ENCODE data around the gene VPS13C. TPM values are rescaled to one million over a fixed set of nuclear protein-coding genes. Genes with fewer than 3 reads are reported as not detected.

VPS13C gene
- total and polyA plus RNA-seq, 2 experiments from 2014 or later: 10.2 to 20.5 TPM

GRCh38 chr15:61869656-61870055 is 190.6 kb downstream of the VPS13C start:
- Mint-ChIP-seq H3K4me1 (peaks cover 8% of the 10 kb centered on the region; the same call in 2 of the 3 replicates), H3K9me3 (no peaks in the 10 kb centered on the region), H3K36me3 (ENCODE audit: low read depth) (no peaks in the 10 kb centered on the region), H3K4me3 (no peak overlapping the region), H3K27ac (no peak overlapping the region), H3K27me3 (ENCODE audit: insufficient read depth, low read depth, poor library complexity) (no peaks in the 10 kb centered on the region)
- Histone ChIP-seq H3K27ac (ENCODE audit: low read depth) (no peak overlapping the region), H4K20me1 (replicated peaks; ENCODE audit: insufficient read depth) (no peaks in the 10 kb centered on the region), H3K4me3 (no peak overlapping the region), H3K36me3 (ENCODE audit: insufficient read depth) (no peaks in the 10 kb centered on the region), H3K4me2 (0 out of 2 replicates have a peak overlapping the region, but pooled peaks have one; percentile 17), H3K9me2 (ENCODE audit: insufficient read depth) (no peaks in the 10 kb centered on the region), H3K4me1 (ENCODE audit: insufficient read depth) (peaks cover 8% of the 10 kb centered on the region; the same call in 1 of the 2 replicates), H3F3A (replicated peaks; ENCODE audit: low read depth) (no peaks in the 10 kb centered on the region), H3K27me3 (ENCODE audit: insufficient read depth) (no peaks in the 10 kb centered on the region), H2AFZ (no peak overlapping the region), H3K79me2 (replicated peaks; ENCODE audit: insufficient read depth) (no peaks in the 10 kb centered on the region)
- no peak for TF ChIP-seq REST (IDR thresholded peaks at IDR 0.05; ENCODE audit: unreplicated experiment)
- DNase-seq (ENCODE audit: low spot score): peak; percentile 37
- ATAC-seq: no peak

GRCh38 chr15:61861962-61862361 is 198.3 kb downstream of the VPS13C start:
- Mint-ChIP-seq H3K27ac (no peak overlapping the region), H3K36me3 (ENCODE audit: low read depth) (no peaks in the 10 kb centered on the region), H3K4me1 (no peaks in the 10 kb centered on the region), H3K9me3 (no peaks in the 10 kb centered on the region), H3K4me3 (no peak overlapping the region), H3K27me3 (ENCODE audit: insufficient read depth, low read depth, poor library complexity) (no peaks in the 10 kb centered on the region)
- no peak for ATAC-seq
- Histone ChIP-seq H3K4me1 (ENCODE audit: insufficient read depth) (no peaks in the 10 kb centered on the region), H3K4me2 (no peak overlapping the region), H2AFZ (no peak overlapping the region), H3K36me3 (ENCODE audit: insufficient read depth) (no peaks in the 10 kb centered on the region), H3K9me2 (ENCODE audit: insufficient read depth) (no peaks in the 10 kb centered on the region), H3K4me3 (no peak overlapping the region), H4K20me1 (replicated peaks; ENCODE audit: insufficient read depth) (no peaks in the 10 kb centered on the region), H3F3A (replicated peaks; ENCODE audit: low read depth) (no peaks in the 10 kb centered on the region), H3K27ac (ENCODE audit: low read depth) (no peak overlapping the region), H3K79me2 (replicated peaks; ENCODE audit: insufficient read depth) (no peaks in the 10 kb centered on the region), H3K27me3 (ENCODE audit: insufficient read depth) (no peaks in the 10 kb centered on the region)
- no peak for DNase-seq (ENCODE audit: low spot score)
- TF ChIP-seq ETS1 (IDR thresholded peaks at IDR 0.05) (no peak), CTCF (conservative IDR thresholded peaks at IDR 0.05; ENCODE audit: low read depth in 2 of 2) (no peak), ZNF462 (CRISPR knock-in tag; IDR thresholded peaks at IDR 0.05) (no peak), REST (IDR thresholded peaks at IDR 0.05; ENCODE audit: unreplicated experiment) (no peak)

All from GM23338 (cell line).